HEK293 (cell line): ENCODE data around the gene KCNH8.

Experiments
- CTCF ChIP-seq: fragments of 450-650 bp; formaldehyde crosslinking; IDR thresholded peaks from 2 replicates; pipeline ENCODE4 v1.5.1; 2016; ENCODE audit warnings: missing biosample characterization, missing genetic modification characterization
- GLIS2 ChIP-seq: fragments of 450-650 bp; formaldehyde crosslinking; IDR thresholded peaks from 2 replicates; pipeline ENCODE4 v1.5.1; 2016; ENCODE audit warnings: missing biosample characterization, missing genetic modification characterization
- KLF16 ChIP-seq: fragments of 450-650 bp; formaldehyde crosslinking; IDR thresholded peaks from 2 replicates; pipeline ENCODE4 v1.5.1; 2017; ENCODE audit warnings: missing biosample characterization, missing genetic modification characterization
- PRDM2 ChIP-seq: fragments of 450-650 bp; formaldehyde crosslinking; IDR thresholded peaks from 2 replicates; pipeline ENCODE4 v1.5.1; 2016; ENCODE audit warnings: missing biosample characterization, missing genetic modification characterization, borderline replicate concordance
- PRDM4 ChIP-seq: fragments of 450-650 bp; formaldehyde crosslinking; IDR thresholded peaks from 2 replicates; pipeline ENCODE4 v1.5.1; 2017; ENCODE audit warnings: missing biosample characterization, missing genetic modification characterization
- RBAK ChIP-seq: fragments of 450-650 bp; formaldehyde crosslinking; IDR thresholded peaks from 2 replicates; pipeline ENCODE4 v1.5.1; 2016; ENCODE audit warnings: missing biosample characterization, missing genetic modification characterization
- SALL2 ChIP-seq: fragments of 450-650 bp; formaldehyde crosslinking; IDR thresholded peaks from 2 replicates; pipeline ENCODE4 v1.5.0; 2017; ENCODE audit warnings: missing biosample characterization, mild to moderate bottlenecking, missing genetic modification characterization, borderline replicate concordance
- SETDB1 ChIP-seq: IDR thresholded peaks from one replicate; pipeline ENCODE4 v1.6.1; 2017; ENCODE audit warnings: mild to moderate bottlenecking, low read length, moderate library complexity, mixed read lengths; ENCODE audit not compliant: insufficient read length
- YY1 ChIP-seq: fragments of 450-650 bp; formaldehyde crosslinking; IDR thresholded peaks from 2 replicates; pipeline ENCODE4 v1.5.1; 2018; ENCODE audit warnings: missing biosample characterization, missing genetic modification characterization
- ZNF121 ChIP-seq: fragments of 450-650 bp; formaldehyde crosslinking; IDR thresholded peaks from 2 replicates; pipeline ENCODE4 v1.5.1; 2016; ENCODE audit warnings: missing biosample characterization, missing genetic modification characterization
- ZNF510 ChIP-seq: fragments of 450-650 bp; formaldehyde crosslinking; IDR thresholded peaks from 2 replicates; pipeline ENCODE4 v1.5.1; 2018; ENCODE audit warnings: mild to moderate bottlenecking, missing genetic modification characterization, missing biosample characterization; ENCODE audit not compliant: insufficient replicate concordance
- ZNF549 ChIP-seq: fragments of 450-650 bp; IDR thresholded peaks from 2 replicates; pipeline ENCODE4 v1.5.1; 2018; ENCODE audit warnings: missing biosample characterization, missing genetic modification characterization, mild to moderate bottlenecking, inconsistent platforms, moderate library complexity
- ZNF670 ChIP-seq: fragments of 450-650 bp; formaldehyde crosslinking; IDR thresholded peaks from 2 replicates; pipeline ENCODE4 v1.5.1; 2016; ENCODE audit warnings: missing biosample characterization, missing genetic modification characterization, low read depth
- ZNF792 ChIP-seq: fragments of 450-650 bp; formaldehyde crosslinking; IDR thresholded peaks from 2 replicates; pipeline ENCODE4 v1.5.1; 2016; ENCODE audit warnings: missing biosample characterization, missing genetic modification characterization

- no peak for TF ChIP-seq PRDM4
- no peak for TF ChIP-seq CTCF (tag by site-specific recombination)
- no peak for TF ChIP-seq ZNF549 (tag by site-specific recombination)
- TF ChIP-seq SALL2 (tag by site-specific recombination) = no peak
- TF ChIP-seq KLF16 (tag by site-specific recombination) = no peak
- no peak for TF ChIP-seq ZNF792 (tag by site-specific recombination)
- no peak for TF ChIP-seq SETDB1
- no peak for TF ChIP-seq ZNF670 (tag by site-specific recombination)
- TF ChIP-seq YY1 (tag by site-specific recombination) = no peak
- TF ChIP-seq GLIS2 (tag by site-specific recombination) = no peak
- no peak for TF ChIP-seq RBAK
- no peak for TF ChIP-seq ZNF510
- no peak for TF ChIP-seq PRDM2
- no peak for TF ChIP-seq ZNF121 (tag by site-specific recombination)
These were observed 115.3 kb downstream of the KCNH8 start for GRCh38 chr3:19263606-19264005.
